B cell (primary cell): ENCODE measurements around the gene AREG. TPM values are rescaled to one million over a fixed set of nuclear protein-coding genes. Genes with fewer than 3 reads are reported as not detected.

ENCODE experiments used
- ATAC-seq: fragments of 200-7000 bp; cut with Tn5 transposase; one replicate; pipeline ENCODE4 v1.10.0; 2021; ENCODE audit warnings: low read depth, mild to moderate bottlenecking, moderate number of reproducible peaks, moderate library complexity
- CTCF ChIA-PET: fragments of 350-600 bp; sonication (Branson Sonifier 250); formaldehyde crosslinking; loops from one replicate; lab custom pipeline; 2021; ENCODE audit warnings: antibody characterized with exemption, inconsistent platforms; lab: Charles Lee
- POLR2A ChIA-PET: fragments of 350-600 bp; sonication (Branson Sonifier 250); formaldehyde crosslinking; loops from one replicate; lab custom pipeline; 2021; ENCODE audit warnings: antibody characterized with exemption; lab: Charles Lee
- DNase-seq: peaks from one replicate; pipeline ENCODE4 v3.0.0; 2013
- H2AFZ ChIP-seq: 2 replicates; pipeline ENCODE4 v1.6.1; 2012; ENCODE audit warnings: mild to moderate bottlenecking, low read depth, low read length; ENCODE audit not compliant: insufficient read depth, poor library complexity, severe bottlenecking
- H3K27ac ChIP-seq, 2 donors: 1 replicate in 1 of 2; 2 replicates in 1 of 2; pipeline ENCODE4 v1.5.1; 2012 to 2013; ENCODE audit warnings: low read length in 2 of 2, mild to moderate bottlenecking in 2 of 2, moderate library complexity in 1 of 2
- H3K27me3 ChIP-seq, 4 experiments: fragments of 200-600 bp in 1 of 4; sonication (generic) in 1 of 4; replicated peaks in 1 of 4; 1 replicate in 2 of 4; 2 replicates in 2 of 4; pipeline versions ENCODE4 v1.6.1 to v1.7.0; 2013 to 2016; ENCODE audit warnings: low read length in 3 of 4, mild to moderate bottlenecking in 2 of 4, mixed read lengths in 1 of 4, moderate library complexity in 1 of 4; ENCODE audit not compliant: insufficient read depth in 4 of 4, control insufficient read depth in 3 of 4; ENCODE audit errors: control extremely low read depth in 1 of 4
- H3K36me3 ChIP-seq, 2 experiments: replicated peaks in 1 of 2; 1 replicate in 1 of 2; 2 replicates in 1 of 2; pipeline versions ENCODE4 v1.6.1 to v1.7.1; 2013; ENCODE audit warnings: low read length in 1 of 2; ENCODE audit not compliant: insufficient read depth in 2 of 2, control insufficient read depth in 1 of 2; ENCODE audit errors: control extremely low read depth in 1 of 2, extremely low read depth in 1 of 2
- H3K4me1 ChIP-seq, 2 donors: fragments of 200-600 bp in 1 of 2; sonication (generic) in 1 of 2; 1 replicate in 1 of 2; 2 replicates in 1 of 2; pipeline versions ENCODE4 v1.5.1 to v1.6.1; 2013 to 2017; ENCODE audit warnings: low read length in 2 of 2; ENCODE audit not compliant: control insufficient read depth in 2 of 2, insufficient read depth in 2 of 2
- H3K4me2 ChIP-seq: replicated peaks from 2 replicates; pipeline ENCODE3; 2012; ENCODE audit warnings: mild to moderate bottlenecking, low read depth, low read length; ENCODE audit not compliant: poor library complexity, severe bottlenecking
- H3K4me3 ChIP-seq, 5 experiments: fragments of 200-600 bp in 1 of 5; sonication (generic) in 1 of 5; 1 replicate in 3 of 5; 2 replicates in 2 of 5; pipeline versions ENCODE4 v1.5.1 to v1.7.0; 2011 to 2016; ENCODE audit warnings: low read length in 4 of 5, mild to moderate bottlenecking in 4 of 5, low read depth in 2 of 5, control low read depth in 1 of 5, moderate library complexity in 1 of 5; ENCODE audit not compliant: insufficient read depth in 1 of 5; ENCODE audit errors: control extremely low read depth in 1 of 5, extremely low read depth in 1 of 5
- H3K79me2 ChIP-seq: fragments of 200-600 bp; sonication (generic); one replicate; pipeline ENCODE4 v1.6.0; 2016; ENCODE audit warnings: low read length; ENCODE audit not compliant: control insufficient read depth, insufficient read depth
- H3K9ac ChIP-seq: fragments of 200-600 bp; sonication (generic); 2 replicates; pipeline ENCODE4 v1.6.1; 2017; ENCODE audit warnings: mild to moderate bottlenecking, low read length, moderate library complexity
- H3K9me3 ChIP-seq, 3 donors: one replicate each; pipeline versions ENCODE4 v1.6.1 to v1.7.1; 2013; ENCODE audit warnings: low read length in 2 of 3; ENCODE audit not compliant: control insufficient read depth in 2 of 3, insufficient read depth in 1 of 3; ENCODE audit errors: control extremely low read depth in 1 of 3
- H4K20me1 ChIP-seq: 2 replicates; pipeline ENCODE4 v1.6.0; 2012; ENCODE audit warnings: mild to moderate bottlenecking, low read length; ENCODE audit not compliant: insufficient read depth, control insufficient read depth, poor library complexity, severe bottlenecking
- H3K27ac Mint-ChIP-seq: one replicate; pipeline ENCODE4 v1.8.0; 2021; ENCODE audit warnings: mixed read lengths
- H3K27me3 Mint-ChIP-seq: one replicate; pipeline ENCODE4 v1.8.0; 2021; ENCODE audit warnings: mixed read lengths
- H3K4me1 Mint-ChIP-seq: one replicate; pipeline ENCODE4 v1.8.0; 2021; ENCODE audit warnings: mixed read lengths
- H3K4me3 Mint-ChIP-seq: one replicate; pipeline ENCODE4 v1.8.0; 2021; ENCODE audit warnings: mixed read lengths
- H3K9me3 Mint-ChIP-seq: one replicate; pipeline ENCODE4 v1.8.0; 2022; ENCODE audit warnings: mixed read lengths; ENCODE audit not compliant: insufficient read depth
- EZH2 ChIP-seq: IDR thresholded peaks from 2 replicates; pipeline ENCODE4 v1.6.1; 2012; ENCODE audit warnings: borderline replicate concordance, low read depth, mild to moderate bottlenecking, moderate library complexity, low read length; ENCODE audit not compliant: insufficient read depth, poor library complexity, severe bottlenecking
- WGBS: methylation state at CpG from one replicate; pipeline ENCODE4 v1.1.5; 2013; ENCODE audit warnings: missing lambda C conversion rate; ENCODE audit not compliant: insufficient coverage; 5-methylcytosine and 5-hydroxymethylcytosine counted together
- intact Hi-C: fragments of 100-400 bp; cut with micrococcal nuclease; formaldehyde crosslinking; loops from one replicate; pipeline ENCODE4 v1.10.0; 2022
- polyA plus RNA-seq: library from polyadenylated mRNA; depleted of rRNA; stranded (reverse); fragments of >200 nt; gene quantifications from 2 replicates; pipeline ENCODE4 v1.2.3, GENCODE V29; 2012
- total RNA-seq, 2 donors: library from RNA; stranded (reverse); fragments of 120-200 nt in 1 of 2; gene quantifications; 1 replicate in 1 of 2; 2 replicates in 1 of 2; pipeline versions ENCODE4 v1.2.3 to v1.2.4, GENCODE V29; 2013 to 2022
- TF ChIP-seq, protein P1 (sequence below): fragments of 200-600 bp; IDR thresholded peaks from one replicate; pipeline ENCODE4 v1.8.0; 2022; ENCODE audit warnings: antibody characterized with exemption, mild to moderate bottlenecking

AREG gene
- total and polyA plus RNA-seq, 2 donors (not counting 1 experiment from before 2014, with no cell fraction given) = 4.6 to 47.1 TPM

- CTCF ChIA-PET = interaction anchor here (0.6 to 1.3 kb wide), 2 partner anchors 136 to 210 kb away, joined by 3 read pairs; no protein-coding TSS in a partner anchor
- intact Hi-C loops = no loop called here
- no peaks in the 10 kb centered on the region for H3K27me3 Mint-ChIP-seq
These were observed 49.3 kb upstream of the AREG start for GRCh38 chr4:74395633-74396032.

More at GRCh38 chr4:74395633-74396032, 49.3 kb upstream of the AREG start:
- no peak overlapping the region for H3K27ac ChIP-seq
- Mint-ChIP-seq H3K4me3 (no peak overlapping the region), H3K4me1 (peaks cover 10% of the 10 kb centered on the region), H3K27ac (no peak overlapping the region), H3K9me3 (no peaks in the 10 kb centered on the region)
- no peaks in the 10 kb centered on the region for H3K27me3 ChIP-seq
- DNase-seq (no peak), ATAC-seq (no peak)
- no peaks in the 10 kb centered on the region for H3K4me1 ChIP-seq
- H2AFZ ChIP-seq = no peak overlapping the region
- H3K36me3 ChIP-seq = no peaks in the 10 kb centered on the region
- H3K4me3 ChIP-seq = no peak overlapping the region
- TF ChIP-seq EZH2 = no peak
- TF ChIP-seq, protein P1, sequence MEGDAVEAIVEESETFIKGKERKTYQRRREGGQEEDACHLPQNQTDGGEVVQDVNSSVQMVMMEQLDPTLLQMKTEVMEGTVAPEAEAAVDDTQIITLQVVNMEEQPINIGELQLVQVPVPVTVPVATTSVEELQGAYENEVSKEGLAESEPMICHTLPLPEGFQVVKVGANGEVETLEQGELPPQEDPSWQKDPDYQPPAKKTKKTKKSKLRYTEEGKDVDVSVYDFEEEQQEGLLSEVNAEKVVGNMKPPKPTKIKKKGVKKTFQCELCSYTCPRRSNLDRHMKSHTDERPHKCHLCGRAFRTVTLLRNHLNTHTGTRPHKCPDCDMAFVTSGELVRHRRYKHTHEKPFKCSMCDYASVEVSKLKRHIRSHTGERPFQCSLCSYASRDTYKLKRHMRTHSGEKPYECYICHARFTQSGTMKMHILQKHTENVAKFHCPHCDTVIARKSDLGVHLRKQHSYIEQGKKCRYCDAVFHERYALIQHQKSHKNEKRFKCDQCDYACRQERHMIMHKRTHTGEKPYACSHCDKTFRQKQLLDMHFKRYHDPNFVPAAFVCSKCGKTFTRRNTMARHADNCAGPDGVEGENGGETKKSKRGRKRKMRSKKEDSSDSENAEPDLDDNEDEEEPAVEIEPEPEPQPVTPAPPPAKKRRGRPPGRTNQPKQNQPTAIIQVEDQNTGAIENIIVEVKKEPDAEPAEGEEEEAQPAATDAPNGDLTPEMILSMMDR = no peak
- H4K20me1 ChIP-seq = no peaks in the 10 kb centered on the region
- no peaks in the 10 kb centered on the region for H3K79me2 ChIP-seq
- POLR2A ChIA-PET = no interaction called here
- peaks cover 0 to 5% (median 0%) of the 10 kb centered on the region in 3 donors for H3K9me3 ChIP-seq
- no peak overlapping the region for H3K9ac ChIP-seq
- no CpG with 5 or more reads among the region's 2 CpGs for WGBS
- no peak overlapping the region for H3K4me2 ChIP-seq
